ENCODE measurements around the gene JUNB.

- TF ChIP-seq CTCF (optimal IDR thresholded peaks at IDR 0.05 in 1 of 3, IDR thresholded peaks at IDR 0.05 in 1 of 3, conservative IDR thresholded peaks at IDR 0.05 in 1 of 3; ENCODE audit: extremely low read depth in 1 of 3, insufficient read depth in 2 of 3, low read length in 3 of 3) (no peak), EZH2 (IDR thresholded peaks at IDR 0.05; ENCODE audit: low read length) (no peak)
These were observed 12.5 kb upstream of the JUNB start for GRCh38 chr19:12778905-12779161.

Data from keratinocyte (primary cell).